GM18867 (cell line): ENCODE measurements around the gene LPO.
A peak's percentile ranks its signal among the peaks of the same experiment; 100 is the strongest.

Experiments
- ATAC-seq: cut with Tn5 transposase; IDR thresholded peaks from one replicate; pipeline ENCODE4 v1.9.1; 2021; ENCODE audit warnings: mild to moderate bottlenecking, moderate library complexity; ENCODE audit not compliant: unreplicated experiment

Gene LPO

DNA sequence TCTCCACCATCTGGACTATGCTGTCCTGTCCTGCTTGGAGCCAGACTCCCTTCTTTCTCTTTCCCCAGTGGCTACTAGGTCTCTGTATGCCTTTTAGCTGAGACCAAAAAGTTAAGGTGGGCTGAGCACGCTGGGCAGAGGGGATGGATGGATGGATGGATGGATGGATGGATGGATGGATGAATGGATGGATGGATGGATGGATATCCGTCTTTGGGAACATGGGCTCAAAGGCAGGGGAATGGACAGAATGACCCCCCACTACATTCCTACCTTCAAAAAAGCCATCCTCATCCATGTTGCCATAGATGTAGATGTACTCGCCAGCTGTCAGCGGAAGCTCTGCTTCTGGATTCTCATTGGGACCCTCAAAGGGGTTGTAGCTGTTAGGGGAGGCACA is 77.4 kb downstream of the LPO start:
- no peak for ATAC-seq

DNA sequence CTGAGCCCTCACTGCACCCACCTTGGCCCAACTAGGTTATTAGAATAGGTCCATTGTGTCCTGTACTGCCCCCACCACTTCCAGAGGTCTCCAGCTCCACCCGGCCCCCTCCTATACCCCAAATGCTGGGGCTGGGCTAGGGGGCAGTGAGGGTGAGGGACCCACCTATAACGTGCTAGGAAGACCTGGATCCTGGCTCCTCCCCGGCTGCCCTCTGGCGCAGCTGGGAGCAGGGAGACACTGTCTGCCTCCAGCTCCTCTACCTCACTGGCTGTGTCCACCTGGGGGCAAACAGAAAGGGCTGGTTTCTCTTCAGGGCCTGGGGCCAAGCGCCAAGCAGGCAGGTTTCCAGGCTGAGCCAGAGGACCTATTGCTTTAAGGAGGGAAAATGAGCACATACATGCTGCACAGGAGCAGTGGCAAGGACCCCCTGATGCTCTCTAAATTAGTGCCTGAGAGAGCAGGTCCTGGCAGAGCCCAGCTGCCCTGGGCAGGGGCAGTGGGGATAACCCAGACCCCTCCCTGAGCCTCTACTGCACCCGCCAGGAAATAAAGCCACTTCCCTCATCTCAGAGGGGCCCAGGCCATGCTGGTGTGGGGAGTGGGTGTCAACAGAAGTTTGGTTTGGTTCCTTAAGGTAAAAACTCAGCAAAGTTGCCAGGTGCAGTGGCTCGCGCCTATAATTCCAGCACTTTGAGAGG is 78.0 kb downstream of the LPO start:
- no peak for ATAC-seq

DNA sequence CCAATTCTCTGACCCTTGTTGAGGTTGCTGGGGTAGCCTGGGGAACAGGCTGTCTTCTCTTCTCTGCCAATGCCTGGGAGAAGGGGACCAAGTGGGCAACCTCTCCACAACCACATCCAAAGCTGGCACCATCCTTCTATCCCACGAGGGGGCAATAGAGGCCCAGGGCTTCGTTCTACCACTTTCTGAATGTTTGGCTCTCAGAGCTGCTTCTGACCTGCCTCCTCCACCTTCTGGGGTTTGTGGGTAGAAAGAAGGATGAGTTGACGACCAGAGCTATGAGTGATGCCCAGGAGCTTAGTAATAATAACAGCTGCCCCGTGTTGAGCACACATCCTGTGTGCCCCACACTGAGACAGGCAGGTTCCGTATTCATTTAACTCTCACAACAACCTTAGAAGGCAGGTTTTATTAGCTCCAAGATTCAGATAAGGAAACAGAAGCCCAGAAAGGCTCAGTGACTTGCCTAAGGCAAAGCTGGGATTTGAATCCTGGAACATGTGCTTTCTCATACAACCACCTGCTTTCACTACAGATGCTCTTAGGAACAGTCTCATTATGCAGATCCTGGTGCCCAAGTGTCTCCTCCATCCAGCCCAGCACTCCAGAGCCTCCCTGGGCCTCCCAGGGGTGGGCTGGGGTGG is 79.2 kb downstream of the LPO start:
- ATAC-seq, result peak; percentile 77

- ATAC-seq, result no peak
These were observed 79.7 kb downstream of the LPO start for GRCh38 chr17:58318065-58318481.
